ENCODE measurements around the gene CHCHD2.

GRCh38 chr7:56077681-56078080 lies 28.6 kb downstream of the CHCHD2 start:
- TF ChIP-seq POLR2A (IDR thresholded peaks at IDR 0.05; ENCODE audit: low read depth, low read length): no peak
- no peak for TF ChIP-seq POLR2AphosphoS5 (IDR thresholded peaks at IDR 0.05; ENCODE audit: low read depth, low read length)
- no peak for TF ChIP-seq TAF1 (IDR thresholded peaks at IDR 0.05; ENCODE audit: borderline replicate concordance, low read depth, low read length)
